Natural killer cell treated with Interleukin-12 subunit alpha and Interleukin-12 subunit beta and Interleukin-15 and Interleukin-18, amount 100 ng/mL, for 72 hours (primary cell): ENCODE data around the gene NAA80. TPM values are rescaled to one million over a fixed set of nuclear protein-coding genes. Genes with fewer than 3 reads are reported as not detected.
"Not testable (repeated sequence)": the region's sequence is repeated elsewhere in the genome, so short reads cannot be mapped to it uniquely, and the experiment has no call there.

Experiments used
- ATAC-seq, 2 donors: fragments of 150-1000 bp; cut with Tn5 transposase in 1 of 2; sonication (Bioruptor Pico), chemical (Tn5 transposase) in 1 of 2; 2 replicates each; pipeline ENCODE4 v1.10.0; 2021
- DNase-seq: peaks from one replicate; pipeline ENCODE4 v3.0.0; 2022; ENCODE audit warnings: low spot score
- H3K27ac Mint-ChIP-seq, 2 donors: 1 replicate in 1 of 2; 2 replicates in 1 of 2; pipeline ENCODE4 v1.8.0; 2022; ENCODE audit warnings: mixed read lengths in 2 of 2, mild to moderate bottlenecking in 1 of 2, moderate library complexity in 1 of 2
- H3K27me3 Mint-ChIP-seq, 2 donors: 1 replicate in 1 of 2; 2 replicates in 1 of 2; pipeline ENCODE4 v1.8.0; 2022; ENCODE audit warnings: mixed read lengths in 2 of 2
- H3K36me3 Mint-ChIP-seq: one replicate; pipeline ENCODE4 v1.8.0; 2022; ENCODE audit warnings: mixed read lengths
- H3K4me1 Mint-ChIP-seq, 2 donors: 1 replicate in 1 of 2; 2 replicates in 1 of 2; pipeline ENCODE4 v1.8.0; 2022; ENCODE audit warnings: low read depth in 2 of 2, mixed read lengths in 2 of 2, mild to moderate bottlenecking in 1 of 2
- H3K4me3 Mint-ChIP-seq: one replicate; pipeline ENCODE4 v1.8.0; 2022; ENCODE audit warnings: mixed read lengths
- H3K9me3 Mint-ChIP-seq: 2 replicates; pipeline ENCODE4 v1.8.0; 2022; ENCODE audit warnings: mixed read lengths
- total RNA-seq, 2 donors: library from RNA; stranded (reverse); gene quantifications; one replicate each; pipeline ENCODE4 v1.2.3, GENCODE V29; 2022

NAA80 gene
- total RNA-seq, 2 donors from 2014 or later: 13.2 to 15.7 TPM

DNA sequence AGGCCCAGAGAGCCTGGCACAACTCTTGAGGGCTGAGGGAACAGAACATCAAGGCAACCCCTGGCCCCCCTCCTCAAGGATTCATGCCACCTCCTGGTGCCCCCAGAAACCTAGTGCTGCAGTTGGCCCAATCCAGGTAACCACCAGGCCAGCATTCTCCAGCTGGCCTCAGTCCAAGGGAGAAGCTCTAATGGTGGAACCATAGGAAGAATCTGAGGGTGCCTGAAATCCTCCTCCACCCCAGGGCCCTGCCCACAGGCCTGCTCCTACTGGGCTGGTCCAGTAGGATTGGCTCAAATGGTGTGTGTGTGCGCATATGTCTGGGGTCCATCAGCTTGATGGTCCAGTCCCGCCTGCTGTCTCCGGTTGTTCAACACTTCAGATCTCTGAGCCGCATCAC is 15.6 kb upstream of the NAA80 start:
- Mint-ChIP-seq H3K9me3 (no peaks in the 10 kb centered on the region), H3K36me3 (no peaks in the 10 kb centered on the region), H3K27ac (peak overlapping the region in 1 of 2 donors; percentile 45), H3K4me1 (peaks cover 14 to 22% of the 10 kb centered on the region in 2 donors), H3K27me3 (no peaks in the 10 kb centered on the region), H3K4me3 (no peak overlapping the region)
- DNase-seq (no peak), ATAC-seq (no peak)

DNA sequence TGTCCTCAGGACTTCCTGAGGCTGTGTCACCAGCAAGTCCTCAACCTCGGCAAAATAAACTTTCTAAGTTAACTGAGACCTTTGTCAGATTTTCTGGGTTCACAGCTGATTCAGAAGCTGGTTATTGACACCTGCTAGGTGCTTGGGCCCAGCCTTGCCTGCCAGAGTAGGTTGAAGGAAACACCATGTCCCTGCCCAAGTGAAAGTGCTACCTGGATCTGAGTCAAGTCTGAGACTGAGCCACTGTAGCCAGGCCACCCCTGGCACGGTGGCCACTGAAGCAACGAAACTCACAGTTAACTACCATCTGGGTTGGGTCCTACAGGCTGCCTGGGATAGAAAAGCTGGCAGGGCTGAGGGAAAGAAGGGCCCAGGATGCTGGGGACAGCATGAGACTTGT is 15.1 kb upstream of the NAA80 start:
- peak; percentile 37 for DNase-seq
- no peak for ATAC-seq
- peaks cover 11 to 20% of the 10 kb centered on the region in 2 donors for H3K4me1 Mint-ChIP-seq
- H3K4me3 Mint-ChIP-seq: no peak overlapping the region
- H3K9me3 Mint-ChIP-seq: no peaks in the 10 kb centered on the region
- H3K36me3 Mint-ChIP-seq: no peaks in the 10 kb centered on the region
- peak overlapping the region in 1 of 2 donors; percentile 10 for H3K27ac Mint-ChIP-seq
- H3K27me3 Mint-ChIP-seq: no peaks in the 10 kb centered on the region

DNA sequence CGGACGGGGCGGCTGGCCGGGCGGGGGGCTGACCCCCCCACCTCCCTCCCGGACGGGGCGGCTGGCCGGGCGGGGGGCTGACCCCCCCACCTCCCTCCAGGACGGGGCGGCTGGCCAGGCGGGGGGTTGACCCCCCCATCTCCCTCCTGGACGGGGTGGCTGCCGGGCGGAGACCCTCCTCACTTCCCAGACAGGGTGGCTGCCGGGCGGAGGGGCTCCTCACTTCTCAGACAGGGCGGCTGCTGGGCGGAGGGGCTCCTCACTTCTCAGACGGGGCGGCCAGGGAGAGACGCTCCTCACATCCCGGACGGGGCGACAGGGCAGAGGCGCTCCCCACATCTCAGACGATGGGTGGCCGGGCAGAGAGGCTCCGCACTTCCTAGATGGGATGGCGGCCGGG is 12.8 kb upstream of the NAA80 start:
- H3K9me3 Mint-ChIP-seq, DNase-seq, H3K27me3 Mint-ChIP-seq, H3K4me3 Mint-ChIP-seq, H3K27ac Mint-ChIP-seq, H3K36me3 Mint-ChIP-seq, ATAC-seq: not testable (repeated sequence)
- peaks cover 8 to 12% of the 10 kb centered on the region in 2 donors for H3K4me1 Mint-ChIP-seq

DNA sequence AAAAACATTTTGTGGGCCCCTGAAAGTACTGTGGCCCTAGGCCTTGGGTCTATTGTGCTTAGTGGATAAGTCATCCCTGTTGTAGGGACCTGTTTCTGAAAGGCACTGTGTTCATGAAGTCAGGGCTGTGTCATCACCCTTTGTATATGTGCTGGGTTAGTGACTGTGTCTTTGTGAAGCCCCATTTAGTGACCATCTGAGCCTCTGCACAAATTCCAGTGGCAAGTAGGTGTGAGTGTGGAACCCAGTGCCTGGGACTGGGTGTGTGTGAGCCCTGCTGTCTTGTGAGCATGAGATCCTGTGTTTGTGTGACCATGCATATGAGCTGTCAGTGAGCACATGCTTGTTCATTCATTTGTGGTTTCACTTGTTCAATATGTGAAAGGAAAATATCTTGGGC is 5.4 kb upstream of the NAA80 start:
- peaks cover 10% of the 10 kb centered on the region in 2 donors for H3K4me1 Mint-ChIP-seq
- DNase-seq: no peak
- H3K4me3 Mint-ChIP-seq: no peak overlapping the region
- no peaks in the 10 kb centered on the region for H3K36me3 Mint-ChIP-seq
- no peaks in the 10 kb centered on the region for H3K9me3 Mint-ChIP-seq
- ATAC-seq: no peak
- H3K27ac Mint-ChIP-seq: no peak overlapping the region
- no peaks in the 10 kb centered on the region for H3K27me3 Mint-ChIP-seq

DNA sequence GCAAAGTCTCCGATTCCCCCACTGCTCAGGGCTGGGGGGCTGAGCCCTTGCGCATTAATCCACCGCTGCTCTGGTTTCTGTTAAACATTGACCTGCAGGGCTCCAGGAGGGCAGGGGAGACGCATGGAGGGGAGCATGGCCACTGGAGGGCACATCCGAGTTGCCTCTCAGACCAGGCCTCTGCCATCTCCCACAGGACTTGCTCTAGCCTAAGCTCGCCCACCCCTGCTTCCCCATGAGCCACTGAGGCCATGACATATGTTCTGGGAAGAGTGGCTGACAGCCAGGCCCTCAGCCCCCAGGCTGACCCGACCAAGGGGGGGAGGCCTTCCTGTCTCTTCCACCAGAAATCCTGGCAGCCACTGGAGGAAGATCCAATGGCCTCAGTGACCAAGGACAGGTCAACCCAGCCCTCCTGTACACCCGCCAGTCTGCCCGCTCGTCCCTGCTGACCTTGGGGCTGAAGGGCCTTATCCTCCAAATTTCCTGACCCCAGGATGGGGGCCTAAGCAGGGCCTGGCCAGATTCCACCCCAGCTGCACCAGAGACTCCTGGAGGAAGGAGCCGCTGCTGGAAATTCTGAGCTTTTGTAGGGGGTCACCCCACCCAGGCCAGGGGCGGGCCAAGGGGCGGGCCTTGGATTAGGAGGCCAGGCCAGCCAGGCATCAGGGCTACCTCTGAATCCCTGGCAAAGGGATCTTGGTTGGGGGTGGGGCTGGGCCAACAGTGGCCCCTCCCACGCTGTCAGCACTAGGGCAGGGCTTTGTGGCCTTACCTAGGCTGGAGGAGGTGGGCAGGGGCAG is 4.0 kb upstream of the NAA80 start, which contains the start of gene HYAL1:
Gene HYAL1 (minus strand): TSS at position 562 of the 803 bp plus-strand sequence. CDS start 618 bp downstream, outside the sequence.
- ATAC-seq: no peak

DNA sequence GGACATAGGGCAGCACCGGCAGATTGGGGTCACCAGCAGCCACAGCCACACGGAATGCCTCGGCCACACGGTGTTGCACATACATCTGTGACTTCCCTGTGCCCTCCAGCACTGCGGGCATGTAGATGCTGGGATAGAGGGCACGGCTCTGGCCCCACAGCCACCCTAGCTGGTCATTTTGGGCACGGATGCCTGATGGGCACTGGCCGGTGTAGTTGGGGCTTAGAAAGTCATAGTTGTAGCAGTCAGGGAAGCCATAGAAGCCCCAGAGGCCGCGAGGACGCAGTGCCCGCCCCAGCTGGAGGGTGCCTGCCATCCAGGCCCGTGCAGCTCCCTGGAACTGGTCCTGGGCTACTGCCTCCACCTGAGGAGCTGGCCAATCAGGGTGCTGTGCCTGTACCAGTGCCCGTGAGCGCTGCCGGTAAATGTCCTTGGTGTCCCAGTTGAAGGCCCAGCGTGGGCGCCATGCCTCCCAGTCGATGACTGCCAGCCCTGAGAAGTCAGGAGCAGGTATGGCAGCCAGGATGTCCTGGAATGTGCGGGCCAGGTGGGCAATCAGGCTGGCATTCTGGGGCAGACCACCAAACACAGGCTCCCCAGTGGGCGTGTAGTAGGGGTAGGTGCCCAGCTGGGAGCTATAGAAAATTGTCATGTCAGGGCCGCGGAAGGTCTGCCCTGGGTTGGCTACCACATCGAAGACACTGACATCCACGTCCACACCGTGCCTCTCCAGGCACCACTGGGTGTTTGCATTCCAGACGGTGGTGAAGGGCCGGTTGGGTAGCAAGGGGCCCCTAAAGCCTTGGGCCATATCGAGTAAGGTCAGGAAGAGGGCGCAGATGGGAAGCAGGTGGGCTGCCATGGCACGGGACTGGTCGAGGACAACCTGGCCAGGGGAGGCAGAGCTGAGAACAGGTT is 3.1 kb upstream of the NAA80 start:
- H3K27me3 Mint-ChIP-seq: no peaks in the 10 kb centered on the region
- peaks cover 19 to 21% of the 10 kb centered on the region in 2 donors for H3K4me1 Mint-ChIP-seq
- H3K36me3 Mint-ChIP-seq: no peaks in the 10 kb centered on the region
- no peak overlapping the region for H3K27ac Mint-ChIP-seq
- no peaks in the 10 kb centered on the region for H3K9me3 Mint-ChIP-seq
- no peak for DNase-seq
- H3K4me3 Mint-ChIP-seq: no peak overlapping the region
- ATAC-seq: no peak

More for the DNA sequence above, 4.0 kb upstream of the NAA80 start, which contains the start of gene HYAL1:
- no peak for DNase-seq
- Mint-ChIP-seq H3K36me3 (no peaks in the 10 kb centered on the region), H3K4me3 (no peak within 1 kb of the TSS), H3K27ac (no peak within 1 kb of the TSS), H3K27me3 (no peaks in the 10 kb centered on the region), H3K4me1 (peaks cover 16 to 17% of the 10 kb centered on the region in 2 donors), H3K9me3 (no peaks in the 10 kb centered on the region)

DNA sequence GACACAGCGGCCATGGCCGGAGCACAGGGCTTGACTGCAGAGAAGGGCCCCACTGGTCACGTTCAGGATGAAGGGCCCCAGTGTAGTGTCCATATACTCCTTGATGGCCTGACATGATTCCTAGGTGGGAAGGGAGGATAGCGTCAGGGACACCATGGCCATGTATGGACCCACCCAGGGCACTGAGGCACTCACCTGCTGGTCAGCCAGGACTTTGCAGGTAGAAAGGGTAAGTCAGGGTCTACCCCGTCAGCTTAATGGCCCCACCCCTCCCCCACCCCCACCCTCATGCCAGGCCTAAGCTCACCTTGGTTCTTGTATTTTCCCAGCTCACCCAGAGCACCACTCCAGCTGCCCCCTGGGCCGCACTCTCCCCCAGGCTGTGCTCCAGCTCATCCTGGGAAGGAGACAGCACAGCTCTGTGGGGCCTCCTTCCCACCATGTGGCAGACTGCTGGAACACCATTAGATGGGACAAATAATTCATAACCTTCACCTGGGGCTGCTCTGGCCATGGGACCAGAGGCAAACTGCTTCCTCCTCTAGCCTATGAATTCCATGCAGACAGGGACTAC is 1.6 kb upstream of the NAA80 start:
- Mint-ChIP-seq H3K27ac (peak overlapping the region; percentile 92 to 93), H3K27me3 (no peaks in the 10 kb centered on the region), H3K4me3 (peak overlapping the region; percentile 95), H3K36me3 (no peaks in the 10 kb centered on the region), H3K4me1 (peaks cover 19 to 21% of the 10 kb centered on the region in 2 donors), H3K9me3 (no peaks in the 10 kb centered on the region)
- no peak for ATAC-seq
- DNase-seq: no peak

DNA sequence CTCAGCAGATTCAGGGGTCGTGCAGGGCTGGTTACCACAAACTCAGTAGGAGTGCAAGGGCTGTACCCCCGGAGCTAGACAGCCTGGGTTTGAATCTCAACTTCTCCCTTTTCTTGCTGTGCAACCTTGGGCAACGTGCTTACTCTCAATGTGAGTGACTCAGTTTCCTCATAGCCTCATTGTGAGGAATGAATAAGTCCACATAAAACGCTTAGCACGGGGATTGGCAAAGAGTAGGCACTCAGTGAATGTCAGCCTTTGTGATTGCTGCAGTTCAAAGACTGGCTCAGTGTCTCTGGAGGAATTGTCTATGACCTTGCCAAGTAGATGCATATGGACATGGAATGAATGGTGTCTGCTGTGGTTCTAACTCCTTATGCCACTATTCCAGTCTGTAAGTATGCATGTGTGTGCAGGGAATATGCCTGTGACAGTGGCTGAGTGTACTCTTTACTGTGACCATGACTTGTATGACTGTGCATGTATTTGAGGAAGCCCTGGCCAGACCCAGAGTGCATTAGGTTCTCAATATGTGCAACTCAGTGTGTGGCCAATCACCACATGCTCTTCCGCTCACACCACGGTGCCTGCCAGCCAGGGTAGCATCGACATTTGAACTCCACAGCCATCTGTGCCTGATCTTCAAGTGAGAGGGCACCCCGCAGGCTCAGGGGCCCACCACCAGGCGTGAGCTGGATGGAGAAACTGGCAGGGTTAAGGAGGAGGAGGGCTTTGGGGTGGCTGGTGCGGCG is 900 bp upstream of the NAA80 start:
- H3K27ac Mint-ChIP-seq: peak overlapping the region; percentile 92 to 93
- no peak for ATAC-seq
- no peak for DNase-seq
- H3K27me3 Mint-ChIP-seq: no peaks in the 10 kb centered on the region
- no peaks in the 10 kb centered on the region for H3K36me3 Mint-ChIP-seq
- peak overlapping the region; percentile 95 for H3K4me3 Mint-ChIP-seq
- H3K9me3 Mint-ChIP-seq: no peaks in the 10 kb centered on the region
- H3K4me1 Mint-ChIP-seq: peaks cover 19 to 21% of the 10 kb centered on the region in 2 donors

DNA sequence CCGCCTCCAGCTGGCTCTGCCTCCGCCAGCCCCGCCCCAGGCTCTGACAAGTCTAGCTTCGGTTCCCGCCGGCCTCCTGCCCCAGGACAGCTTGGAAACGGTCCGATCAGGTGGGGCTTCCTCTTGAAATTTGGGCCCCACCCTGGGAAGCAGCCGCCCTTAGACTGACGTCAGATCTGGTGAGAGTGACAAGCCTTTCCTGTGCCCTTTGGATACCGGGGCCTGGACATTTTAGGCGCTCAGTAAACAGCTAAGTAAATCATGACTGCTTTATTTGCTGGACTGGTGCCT is 378 bp upstream of the NAA80 start:
- Mint-ChIP-seq H3K36me3 (no peaks in the 10 kb centered on the region), H3K9me3 (no peaks in the 10 kb centered on the region), H3K4me1 (peaks cover 19 to 21% of the 10 kb centered on the region in 2 donors), H3K27me3 (no peaks in the 10 kb centered on the region), H3K4me3 (peak overlapping the region; percentile 95), H3K27ac (peak overlapping the region; percentile 92 to 93)
- no peak for ATAC-seq
- DNase-seq: no peak

DNA sequence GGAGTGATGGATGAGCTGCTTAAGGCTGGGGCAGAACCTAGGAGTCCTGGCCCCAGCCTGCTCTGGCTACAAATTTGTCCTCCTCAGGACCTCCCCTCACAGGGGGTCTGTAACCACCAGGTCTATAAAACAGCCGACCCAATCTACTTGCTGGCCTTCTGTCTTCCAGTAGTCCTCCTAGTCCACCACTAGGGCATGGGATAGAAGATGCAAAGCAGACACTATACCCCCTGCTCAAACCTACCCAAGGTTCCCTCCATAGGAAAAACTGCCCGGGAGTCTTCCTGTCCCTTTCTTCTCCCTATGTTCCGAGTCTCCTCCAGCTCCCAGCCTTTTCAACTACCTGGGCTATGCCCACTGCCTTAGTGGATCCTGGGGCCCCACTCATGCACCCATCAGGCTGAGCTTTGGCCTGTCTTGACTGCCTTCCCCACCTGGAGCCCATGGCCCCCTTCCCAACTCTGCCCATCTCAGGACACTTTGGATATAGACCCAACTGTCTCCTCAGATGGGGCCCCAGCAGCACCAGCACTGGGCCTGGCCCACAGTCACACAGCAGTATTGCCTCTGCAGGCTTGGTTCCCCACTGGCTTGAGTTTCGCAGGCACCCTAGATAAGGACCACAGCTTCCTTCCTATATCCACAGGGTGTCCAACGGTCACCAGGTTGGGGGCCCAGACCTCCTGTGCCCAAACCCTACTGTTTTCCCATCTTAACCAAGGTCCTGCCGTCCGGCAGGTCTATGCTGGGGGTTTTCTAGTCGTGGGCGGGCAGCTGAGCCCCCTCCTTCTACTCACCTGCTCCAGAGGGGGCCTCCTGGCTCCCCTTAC is 1.1 kb downstream of the NAA80 start:
- ATAC-seq (no peak), DNase-seq (peak; percentile 32)
- no peaks in the 10 kb centered on the region for H3K27me3 Mint-ChIP-seq
- H3K4me1 Mint-ChIP-seq: peaks cover 19 to 21% of the 10 kb centered on the region in 2 donors
- no peaks in the 10 kb centered on the region for H3K9me3 Mint-ChIP-seq
- H3K4me3 Mint-ChIP-seq: peak overlapping the region; percentile 95
- no peaks in the 10 kb centered on the region for H3K36me3 Mint-ChIP-seq
- H3K27ac Mint-ChIP-seq: peak overlapping the region; percentile 37 to 93

DNA sequence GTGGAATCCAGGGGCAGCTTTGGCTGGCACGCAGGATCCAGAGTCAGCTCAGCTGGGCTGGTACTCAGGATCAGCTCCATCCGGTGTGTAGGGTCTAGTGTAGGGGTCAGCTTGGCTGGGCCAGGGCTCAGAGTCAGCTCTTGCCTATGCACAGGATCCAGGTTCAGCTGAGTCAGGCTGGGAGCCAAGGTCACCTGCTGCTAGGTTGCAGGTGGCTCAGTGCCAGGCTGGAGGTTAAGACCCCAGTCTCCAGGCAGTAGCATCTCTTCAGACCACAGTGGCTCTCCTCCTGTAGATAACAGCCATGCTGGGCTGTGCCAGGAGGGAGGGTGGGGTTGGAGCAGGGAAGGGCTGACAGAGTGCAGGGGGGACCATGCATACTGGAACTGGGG is 1.8 kb downstream of the NAA80 start:
- H3K36me3 Mint-ChIP-seq: no peaks in the 10 kb centered on the region
- no peaks in the 10 kb centered on the region for H3K27me3 Mint-ChIP-seq
- DNase-seq: peak; percentile 55
- no peak overlapping the region for H3K4me3 Mint-ChIP-seq
- ATAC-seq: no peak
- no peak overlapping the region for H3K27ac Mint-ChIP-seq
- peaks cover 26 to 29% of the 10 kb centered on the region in 2 donors for H3K4me1 Mint-ChIP-seq
- no peaks in the 10 kb centered on the region for H3K9me3 Mint-ChIP-seq

DNA sequence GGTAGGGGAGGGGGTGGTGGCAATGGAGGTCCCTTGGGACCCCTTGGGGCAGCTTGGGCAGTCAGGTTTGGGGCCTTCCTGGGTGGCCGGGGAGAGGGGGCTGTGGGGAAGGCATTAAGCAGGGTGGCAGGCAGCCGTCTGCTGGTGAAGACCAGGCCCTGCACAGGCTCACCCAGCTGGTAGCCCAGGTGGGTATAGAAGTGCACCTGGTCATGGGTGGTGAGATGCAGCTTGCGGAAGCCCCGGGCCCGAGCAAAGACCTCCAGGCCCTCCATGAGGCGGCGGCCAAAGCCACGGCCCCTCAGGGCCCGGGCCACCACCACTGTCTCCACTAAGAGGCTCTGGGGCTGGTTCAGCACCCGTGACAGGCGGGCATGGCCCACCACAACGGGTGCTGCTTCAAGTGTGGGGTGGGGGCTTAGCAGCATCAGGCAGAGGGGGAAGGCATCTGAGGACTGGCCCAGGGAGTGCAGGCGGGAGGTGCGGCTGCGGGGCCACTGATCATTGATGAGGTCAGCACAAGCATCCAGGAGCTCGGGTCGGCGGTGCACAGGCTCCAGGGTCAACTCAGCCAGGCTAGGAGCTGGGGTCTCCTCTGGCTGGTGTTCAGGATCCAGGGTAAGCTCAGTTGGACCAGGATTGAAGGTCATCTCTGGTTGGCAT is 2.4 kb downstream of the NAA80 start:
- Mint-ChIP-seq H3K36me3 (no peaks in the 10 kb centered on the region), H3K9me3 (no peaks in the 10 kb centered on the region), H3K27ac (no peak overlapping the region), H3K27me3 (no peaks in the 10 kb centered on the region), H3K4me1 (peaks cover 27 to 31% of the 10 kb centered on the region in 2 donors), H3K4me3 (no peak overlapping the region)
- DNase-seq (no peak), ATAC-seq (no peak)
